T follicular helper cell (primary cell): Measurements from ENCODE around the gene LARP7.
A peak's percentile ranks its signal among the peaks of the same experiment; 100 is the strongest.
"Not testable (repeated sequence)": the region's sequence is repeated elsewhere in the genome, so short reads cannot be mapped to it uniquely, and the experiment has no call there.

Experiments used
- DNase-seq: peaks from one replicate; pipeline ENCODE4 v3.0.0-alpha.2; 2020; ENCODE audit warnings: low read depth
- total RNA-seq, 2 experiments: gene quantifications; one replicate each; lab custom pipeline; 2026; lab: John Stamatoyannopoulos, UW

Gene LARP7
- 51.9 to 58.4 reads per million in 2 experiments for total RNA-seq

DNA sequence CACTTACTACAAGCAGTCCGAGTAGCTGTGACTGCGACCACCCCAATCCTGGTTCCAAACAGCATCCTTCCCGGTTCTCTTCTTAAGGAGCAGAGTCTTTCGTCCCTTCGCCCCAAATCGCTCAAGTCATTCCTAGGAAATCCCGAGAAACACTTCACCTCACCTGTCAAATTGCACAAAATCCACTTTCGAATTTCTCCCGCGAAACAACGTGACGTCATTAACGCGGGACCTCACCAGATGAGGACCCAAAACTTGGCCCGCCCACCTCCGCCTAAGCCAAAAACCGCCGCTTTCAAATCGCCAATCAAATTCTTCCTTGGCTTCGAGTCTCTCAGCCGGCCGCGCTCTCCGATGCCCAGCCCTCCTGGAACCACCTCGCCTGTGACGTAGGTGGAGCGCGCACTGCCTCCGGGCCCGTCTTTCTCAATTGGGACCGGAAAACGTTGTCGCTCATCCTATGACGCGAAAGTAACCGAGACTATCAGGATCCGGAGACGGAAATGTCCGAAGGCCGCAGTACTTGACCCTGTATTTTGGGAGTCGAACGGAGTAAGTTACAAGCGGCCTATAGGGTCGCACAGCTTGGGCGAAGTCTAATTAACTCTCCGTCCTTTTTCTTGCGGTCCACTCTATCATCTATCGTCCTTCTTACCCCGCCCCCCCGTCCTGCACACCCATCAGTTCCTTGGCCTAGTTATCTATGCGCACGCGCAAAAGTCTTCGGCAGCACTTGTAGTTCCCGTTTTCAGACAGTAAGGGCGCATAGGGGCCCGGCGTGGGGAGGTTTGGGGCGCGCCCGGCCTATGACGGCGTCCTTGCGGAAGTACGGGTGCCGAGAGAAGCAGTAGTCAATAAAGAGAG, at the start of gene LARP7, which contains the start of gene ZGRF1:
LARP7 (plus strand) TSS at position 456 of the 864 bp plus-strand sequence. CDS start 7,527 bp downstream, outside the sequence.
ZGRF1 (minus strand) TSS at position 222 of the 864 bp plus-strand sequence. CDS start 3,733 bp downstream, outside the sequence.
- peak; percentile 98 for DNase-seq

DNA sequence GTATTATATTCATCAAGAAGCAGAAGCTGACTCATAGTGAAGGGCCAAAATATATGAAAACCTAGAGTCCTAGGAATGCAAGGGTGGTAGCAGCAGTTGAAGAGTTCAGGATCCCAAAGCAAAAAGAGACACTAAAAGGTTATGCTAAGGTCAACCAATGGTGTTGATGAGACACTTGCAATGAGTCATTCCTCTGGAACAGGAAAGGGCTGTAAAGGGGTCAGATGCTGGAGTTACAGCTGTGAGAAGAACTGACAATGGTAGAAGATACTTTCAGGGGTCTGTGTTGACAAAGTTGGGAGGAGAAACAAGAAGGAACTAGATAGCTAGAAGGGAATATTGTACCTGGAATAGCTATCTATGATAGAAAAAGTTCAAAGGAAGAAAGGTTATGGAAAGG, 47.7 kb upstream of the LARP7 start:
- no peak for DNase-seq

DNA sequence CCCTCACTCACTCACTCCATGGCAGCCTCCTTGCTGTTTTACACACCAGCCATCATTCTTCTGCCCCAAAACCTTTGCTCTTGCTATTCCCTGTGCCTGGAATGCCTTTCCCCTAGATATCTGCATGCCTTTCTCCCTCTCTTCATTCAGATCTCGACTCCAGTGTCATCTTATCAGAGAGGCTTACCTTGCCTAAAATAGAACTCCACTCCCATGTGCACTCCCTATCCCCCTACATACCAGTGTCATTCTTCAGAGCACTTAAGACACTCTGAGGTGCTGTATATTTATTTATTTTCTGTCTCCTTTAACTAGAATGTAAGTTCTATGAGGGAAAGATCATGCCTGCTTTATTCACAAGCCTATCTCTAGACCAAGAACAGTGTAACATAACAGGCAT, 45.4 kb upstream of the LARP7 start:
- no peak for DNase-seq

DNA sequence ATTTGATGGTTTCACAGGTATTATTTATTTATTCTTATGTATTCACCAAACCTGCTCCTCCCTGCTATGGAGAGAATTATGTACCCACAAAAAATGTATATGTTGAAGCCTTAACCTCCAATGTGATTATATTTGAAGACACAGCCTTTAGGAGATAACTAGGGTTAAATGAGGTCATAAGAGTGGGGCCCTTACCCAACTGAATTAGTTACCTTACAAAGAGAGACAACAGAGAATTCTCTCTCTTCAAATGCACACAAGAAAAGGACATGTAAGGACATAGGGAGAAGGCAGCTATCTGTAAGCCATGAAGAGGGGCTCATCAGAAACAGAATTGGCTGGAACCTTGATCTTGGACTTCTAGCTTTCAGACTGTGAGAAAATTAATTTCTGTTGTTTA, 44.2 kb upstream of the LARP7 start:
- DNase-seq, result no peak

DNA sequence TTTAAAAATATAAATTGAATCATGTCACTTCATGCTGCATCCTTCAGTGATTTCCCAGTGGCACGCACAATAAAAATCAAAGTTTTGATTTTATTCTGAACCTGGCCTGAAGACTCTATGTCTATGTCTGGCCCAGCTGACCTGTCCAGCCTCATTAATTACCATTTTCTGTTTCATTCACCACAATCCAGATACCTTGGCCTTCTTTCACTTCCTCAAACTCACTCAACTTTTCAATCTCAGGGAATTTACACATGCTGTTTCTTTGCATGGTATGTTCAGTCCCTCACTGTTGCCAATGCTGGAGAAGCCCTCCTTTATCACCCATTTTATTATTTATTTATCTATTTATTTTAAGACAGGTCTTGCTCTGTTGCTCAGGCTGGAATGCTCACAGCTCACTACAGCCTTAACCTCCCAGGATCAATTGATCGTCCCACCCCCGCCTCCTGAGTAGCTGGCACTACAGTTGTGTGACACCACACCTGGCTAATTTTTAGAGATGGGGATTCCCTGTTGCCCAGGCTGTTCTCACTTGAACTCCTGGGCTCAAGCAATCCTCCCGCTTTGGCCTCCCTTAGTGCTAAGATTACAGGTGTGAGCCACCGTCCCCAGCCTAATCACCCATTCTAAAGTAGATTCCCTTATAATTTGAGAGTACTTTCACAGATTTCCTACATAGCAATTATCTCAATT, 43.4 kb upstream of the LARP7 start:
- DNase-seq, result no peak

DNA sequence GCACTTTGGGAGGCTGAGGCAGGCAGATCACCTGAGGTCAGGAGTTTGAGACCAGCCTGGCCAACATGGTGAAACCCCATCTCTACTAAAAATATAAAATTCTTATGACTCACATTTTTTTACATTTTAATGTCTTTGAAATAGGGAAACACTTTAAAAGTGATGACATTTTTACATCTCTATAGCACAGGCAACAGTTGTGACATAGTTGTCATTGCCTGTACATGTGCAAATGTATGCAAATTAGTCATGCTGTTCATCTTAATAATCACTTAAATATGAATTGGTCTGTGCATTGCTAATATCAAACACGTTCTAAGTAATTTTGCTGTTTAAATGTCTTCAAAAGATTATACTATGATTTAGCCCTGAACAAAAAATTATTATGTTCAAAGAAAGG, 42.0 kb upstream of the LARP7 start:
- DNase-seq, result no peak

DNA sequence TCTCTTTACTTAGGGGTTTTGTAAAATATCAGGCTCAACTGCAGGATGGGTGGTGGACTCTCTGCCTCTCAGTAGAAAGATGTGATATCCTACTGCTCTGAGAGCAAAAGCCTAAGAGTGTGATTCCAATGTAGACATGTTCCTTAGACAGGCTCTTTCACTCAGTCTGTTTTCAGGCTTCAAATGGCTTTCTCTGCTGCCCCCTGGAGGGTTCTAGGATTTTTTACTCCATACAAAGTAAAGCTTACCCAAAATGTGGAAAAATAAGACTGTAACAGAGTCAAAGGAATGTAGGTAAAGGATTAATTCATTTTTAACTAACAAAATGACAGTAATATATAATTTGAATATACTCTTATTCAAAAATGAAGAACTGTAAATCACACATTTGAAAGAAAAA, 32.4 kb upstream of the LARP7 start:
- DNase-seq, result peak; percentile 17

DNA sequence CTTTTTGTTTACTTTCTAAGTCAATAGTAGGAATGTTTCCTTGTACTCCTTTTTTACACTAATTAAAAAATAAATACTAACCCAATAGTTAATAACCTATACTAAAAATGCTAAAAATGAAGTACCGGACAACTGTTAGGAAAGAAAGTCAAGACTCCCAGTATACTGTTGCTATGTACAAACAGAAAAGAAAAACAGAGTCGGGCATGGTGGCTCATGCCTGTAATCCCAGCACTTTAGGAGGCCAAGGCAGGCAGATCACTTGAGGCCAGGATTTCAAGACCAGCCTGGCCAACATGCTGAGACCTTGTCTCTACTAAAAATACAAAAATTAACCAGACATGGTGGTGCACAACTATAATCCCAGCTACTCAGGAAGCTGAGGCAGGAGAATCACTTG, 24.1 kb upstream of the LARP7 start:
- DNase-seq, result not testable (repeated sequence)

DNA sequence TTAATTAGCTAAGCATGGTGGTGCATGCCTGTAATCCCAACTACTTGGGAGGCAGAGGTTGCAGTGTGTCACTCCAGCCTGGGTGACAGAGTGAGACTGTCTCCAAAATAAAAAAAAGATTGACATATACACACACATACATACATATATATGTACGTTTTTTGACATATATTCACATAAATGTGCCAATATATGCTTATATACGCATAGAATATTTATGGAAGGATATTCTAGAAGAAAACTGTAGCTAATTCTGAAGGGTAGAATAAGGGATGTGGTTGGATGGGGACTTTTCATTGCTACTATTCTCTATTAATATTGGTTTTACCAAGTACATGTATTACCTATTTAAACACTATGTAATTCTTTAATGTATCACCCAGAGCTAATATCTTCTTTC, 20.0 kb upstream of the LARP7 start:
- DNase-seq, result no peak

DNA sequence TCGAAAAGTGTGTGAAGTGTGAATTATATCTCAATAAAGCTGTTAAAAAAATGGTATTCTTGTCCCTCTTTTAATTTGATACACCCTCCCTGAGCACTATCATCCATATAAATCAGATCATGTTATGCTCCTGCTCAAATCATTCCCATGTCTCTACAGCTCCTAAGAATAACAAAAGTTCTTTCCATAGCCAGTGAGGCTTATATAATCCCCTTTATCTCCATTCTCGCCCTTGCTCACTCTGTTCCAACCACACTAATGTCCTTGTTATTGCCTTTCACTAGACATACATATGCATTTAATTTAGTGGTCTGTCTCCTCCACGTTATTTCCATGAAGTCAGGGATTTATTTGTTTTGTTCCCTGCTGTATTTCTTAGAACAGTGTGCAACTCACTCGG, 10.7 kb upstream of the LARP7 start:
- DNase-seq, result no peak

DNA sequence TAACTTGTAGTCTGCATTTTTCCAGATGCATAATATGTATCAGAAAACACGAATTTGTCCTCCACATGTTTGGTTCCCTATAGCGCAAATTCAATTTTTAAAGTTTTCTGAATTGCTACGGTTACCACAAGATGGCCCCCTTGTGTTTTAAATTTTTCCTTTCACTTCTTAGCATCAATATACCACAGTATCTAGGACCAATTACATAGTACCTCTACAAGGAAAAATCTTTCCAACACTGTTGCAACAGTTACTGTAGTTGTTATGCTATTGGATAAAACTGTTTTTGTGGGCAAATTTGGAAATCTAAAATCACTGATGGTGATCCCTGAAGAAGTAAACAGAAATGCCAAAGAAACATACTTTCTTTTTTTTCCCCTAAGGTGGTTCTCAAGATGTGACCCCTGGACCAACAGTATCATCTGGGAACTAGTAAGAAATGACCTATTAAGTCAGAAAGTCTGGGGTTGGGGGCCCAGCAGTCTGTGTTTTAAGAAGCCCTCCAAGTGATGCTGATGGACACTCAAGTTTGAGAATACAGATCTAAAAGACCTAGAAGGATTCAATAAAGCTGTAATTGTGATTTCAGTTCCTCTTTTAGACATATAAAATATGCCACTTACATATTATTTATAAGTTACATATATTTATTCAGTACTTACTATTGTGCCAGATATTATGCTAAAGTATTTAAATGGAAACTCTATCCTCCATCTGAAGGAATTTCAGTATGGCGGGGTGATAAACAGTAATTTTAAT, 3.3 kb upstream of the LARP7 start:
- no peak for DNase-seq

DNA sequence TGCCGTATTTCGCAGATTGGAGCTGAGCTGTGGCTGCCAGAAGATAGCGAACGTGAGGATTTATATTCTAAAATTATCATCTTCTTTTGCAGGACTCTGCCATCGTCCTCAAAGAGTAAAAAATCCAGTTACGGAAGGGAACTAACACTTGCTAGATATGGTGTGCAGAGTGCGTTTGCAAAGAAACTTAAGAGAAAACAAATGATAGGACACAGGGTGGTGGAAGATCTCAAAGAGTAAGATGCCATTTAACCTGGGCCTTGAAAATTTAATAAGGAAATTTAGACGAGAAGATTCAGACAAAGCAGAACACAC, 566 bp downstream of the LARP7 start:
- DNase-seq, result no peak

DNA sequence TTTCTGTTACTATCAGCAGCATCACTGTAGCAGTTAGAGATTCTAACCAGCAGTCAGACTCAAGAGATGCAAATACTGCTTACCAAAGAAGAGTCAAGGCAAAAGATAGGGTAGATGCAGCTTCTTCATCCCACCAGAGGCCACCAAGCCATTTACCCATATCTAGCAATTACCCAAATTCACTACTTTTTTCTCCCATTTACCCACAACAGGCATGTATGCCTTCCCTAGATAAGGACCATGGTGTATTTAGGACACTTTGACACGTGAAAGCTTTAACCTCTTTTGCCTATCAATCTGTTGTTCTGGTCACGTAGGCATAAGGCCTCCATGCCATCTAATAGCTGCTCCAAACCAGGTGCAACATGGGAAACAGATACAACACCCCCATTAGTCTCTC, 5.6 kb downstream of the LARP7 start:
- no peak for DNase-seq

DNA sequence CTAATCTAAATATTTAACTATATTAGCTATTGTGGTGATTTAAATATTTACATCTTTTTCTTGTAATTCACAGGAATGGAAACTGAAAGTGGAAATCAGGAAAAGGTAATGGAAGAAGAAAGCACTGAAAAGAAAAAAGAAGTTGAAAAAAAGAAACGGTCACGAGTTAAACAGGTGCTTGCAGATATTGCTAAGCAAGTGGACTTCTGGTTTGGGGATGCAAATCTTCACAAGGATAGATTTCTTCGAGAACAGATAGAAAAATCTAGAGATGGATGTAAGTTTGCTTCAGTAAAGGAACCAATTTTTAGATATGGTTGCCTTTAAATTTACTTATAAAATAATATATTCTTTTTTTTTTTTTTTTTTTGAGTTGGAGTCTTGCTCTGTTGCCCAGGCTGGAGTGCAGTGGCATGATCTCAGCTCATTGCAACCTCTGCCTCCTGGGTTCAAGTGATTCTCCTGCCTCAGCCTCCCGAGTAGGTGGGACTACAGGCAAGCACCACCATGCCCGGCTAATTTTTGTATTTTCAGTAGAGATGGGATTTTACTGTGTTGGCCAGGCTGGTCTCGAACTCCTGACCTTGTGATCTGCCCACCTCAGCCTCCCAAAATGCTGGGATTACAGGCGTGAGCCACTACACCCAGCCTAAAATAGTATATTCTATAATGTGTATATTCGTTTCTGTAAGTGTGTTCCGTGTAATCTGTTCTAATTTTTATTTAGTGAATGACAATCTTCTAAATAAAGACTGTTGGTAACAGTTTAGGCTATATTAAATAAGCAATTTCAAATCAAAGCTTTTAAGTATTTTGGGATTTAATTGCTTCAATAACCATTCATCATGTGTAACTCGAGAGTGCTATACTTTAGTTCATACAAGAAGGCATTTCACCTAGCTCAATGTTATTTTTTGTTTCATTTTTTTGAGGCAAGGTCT, 7.9 kb downstream of the LARP7 start:
- not testable (repeated sequence) for DNase-seq

DNA sequence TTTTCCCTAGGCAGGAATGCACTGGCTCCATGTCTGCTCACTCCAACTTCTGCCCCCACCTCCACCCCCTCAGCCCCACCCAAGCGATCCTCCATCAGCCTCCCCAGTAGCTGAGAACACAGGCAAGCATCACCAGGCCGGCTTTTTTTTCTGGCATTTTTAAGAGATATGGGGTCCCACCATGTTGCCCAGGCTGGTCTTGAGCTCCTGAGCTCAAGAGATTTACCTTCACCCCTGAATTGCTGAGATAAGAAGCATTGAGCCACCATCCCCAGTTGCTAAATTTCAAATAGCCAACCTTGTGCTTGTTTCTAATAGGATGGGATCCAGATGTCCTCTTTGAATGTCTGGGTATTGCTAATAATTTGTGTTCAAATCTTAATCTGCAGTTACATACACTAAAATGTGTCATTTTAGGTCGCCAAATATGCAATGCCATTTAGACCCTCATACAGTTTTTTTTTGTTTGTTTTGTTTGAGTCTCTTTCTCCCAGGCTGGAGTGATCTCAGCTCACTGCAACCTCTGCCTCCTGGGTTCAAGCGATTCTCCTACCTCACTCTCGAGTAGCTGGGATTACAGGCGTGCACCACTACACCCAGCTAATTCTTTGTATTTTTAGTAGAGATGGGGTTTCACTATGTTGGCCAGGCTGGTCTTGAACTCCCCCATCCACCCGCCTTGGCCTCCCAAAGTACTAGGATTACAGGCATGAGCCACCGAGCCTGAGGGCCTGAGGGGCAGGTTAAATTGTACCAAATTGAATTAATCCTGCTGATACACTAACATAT, 8.8 kb downstream of the LARP7 start:
- DNase-seq, result no peak

DNA sequence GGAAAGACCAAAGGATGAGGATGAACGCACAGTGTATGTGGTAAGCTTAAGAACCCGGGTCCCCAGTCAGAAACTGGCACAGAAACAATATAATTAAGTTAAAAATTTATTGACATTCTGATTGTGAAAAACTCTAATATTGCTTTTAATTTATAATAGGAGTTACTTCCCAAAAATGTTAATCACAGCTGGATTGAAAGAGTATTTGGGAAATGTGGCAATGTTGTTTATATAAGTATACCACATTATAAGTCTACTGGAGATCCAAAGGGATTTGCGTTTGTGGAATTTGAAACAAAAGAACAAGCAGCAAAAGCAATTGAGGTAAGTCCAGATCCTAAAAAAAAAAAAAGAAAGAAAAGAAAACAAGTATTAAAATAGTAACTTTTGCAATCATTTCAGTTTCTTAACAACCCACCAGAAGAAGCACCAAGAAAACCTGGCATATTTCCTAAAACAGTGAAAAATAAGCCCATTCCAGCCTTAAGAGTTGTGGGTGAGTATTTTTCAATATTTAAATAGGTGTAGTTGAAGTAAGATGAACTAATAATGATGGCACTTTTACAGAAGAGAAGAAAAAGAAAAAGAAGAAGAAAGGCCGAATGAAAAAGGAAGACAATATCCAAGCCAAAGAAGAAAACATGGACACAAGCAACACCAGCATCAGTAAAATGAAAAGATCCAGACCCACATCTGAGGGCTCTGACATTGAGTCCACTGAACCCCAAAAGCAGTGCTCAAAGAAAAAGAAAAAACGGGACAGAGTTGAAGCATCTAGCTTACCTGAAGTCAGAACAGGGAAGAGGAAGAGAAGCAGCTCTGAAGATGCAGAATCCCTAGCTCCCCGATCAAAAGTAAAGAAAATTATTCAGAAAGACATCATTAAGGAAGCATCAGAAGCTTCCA, 9.9 kb downstream of the LARP7 start:
- no peak for DNase-seq

DNA sequence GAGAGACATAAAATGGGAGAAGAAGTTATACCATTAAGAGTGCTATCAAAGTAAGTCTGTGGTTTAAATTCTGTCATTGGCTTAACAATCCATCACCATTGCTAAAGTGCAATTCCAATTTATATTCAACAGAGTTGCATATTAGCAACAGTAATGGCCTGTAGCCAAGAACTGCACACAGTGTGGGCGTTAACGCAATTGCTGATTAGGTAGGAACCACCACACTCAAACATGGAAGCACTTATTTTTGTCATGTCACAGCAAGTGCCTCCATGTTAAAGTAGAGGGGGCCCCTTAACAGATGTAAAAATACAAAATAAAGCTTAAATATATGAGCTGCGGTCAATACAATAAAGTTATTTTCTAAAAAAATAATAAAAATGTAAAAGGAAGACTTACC, 10.8 kb downstream of the LARP7 start:
- DNase-seq, result no peak

DNA sequence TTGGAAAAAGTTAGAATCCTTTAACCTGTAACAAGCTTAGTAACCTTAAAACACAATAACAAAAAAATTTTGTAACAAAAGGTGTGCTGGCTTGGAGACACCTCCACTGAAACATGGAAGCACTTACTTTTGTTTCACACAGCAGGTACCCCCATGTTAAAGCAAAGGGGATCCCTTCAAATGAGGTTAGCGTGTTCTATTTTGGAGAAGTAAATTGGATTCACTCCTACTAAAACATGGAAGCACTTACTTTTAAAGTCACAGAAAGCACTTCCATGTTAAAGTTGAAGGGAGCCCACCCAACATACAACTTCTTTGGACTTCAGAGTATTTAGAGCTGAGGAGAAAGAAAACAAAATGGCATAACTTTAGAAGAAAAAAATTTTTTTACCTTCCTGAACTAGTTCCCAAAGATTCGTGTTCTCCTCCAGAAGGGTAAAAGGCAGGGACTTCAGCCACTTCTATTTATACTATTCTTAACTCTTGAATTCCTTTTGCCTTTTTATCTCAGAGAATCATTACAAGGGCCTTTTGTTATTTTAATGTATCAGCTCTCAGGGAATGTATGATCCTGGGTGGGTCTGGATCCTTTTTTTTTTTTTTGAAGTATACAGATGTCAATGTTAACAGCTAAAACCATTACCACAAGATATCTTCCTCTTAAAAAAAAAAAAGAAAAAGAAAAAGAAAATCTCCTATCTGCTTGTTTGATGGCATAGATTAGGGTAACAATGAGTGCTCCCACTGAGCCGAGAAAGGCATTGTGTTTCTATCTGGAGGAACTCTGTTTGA, 11.5 kb downstream of the LARP7 start:
- DNase-seq, result no peak

DNA sequence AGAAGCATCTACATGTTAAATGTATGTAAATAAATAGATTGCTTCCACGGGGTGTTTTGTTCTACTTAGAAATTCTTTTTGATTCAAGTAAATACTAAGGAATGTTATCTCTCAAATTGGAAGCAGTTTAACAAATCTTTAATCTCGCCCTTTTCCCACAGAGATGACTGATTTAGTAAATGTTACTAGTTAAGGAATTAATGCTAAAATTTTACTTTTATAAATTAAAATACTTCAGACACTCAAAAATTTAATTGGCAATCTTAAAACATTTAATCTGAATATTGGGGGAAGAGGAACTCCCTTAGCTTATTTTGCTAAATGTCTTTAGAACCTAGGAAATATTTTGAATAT, 12.1 kb downstream of the LARP7 start:
- no peak for DNase-seq
